ENCODE data around the gene ABHD5. TPM values are rescaled to one million over a fixed set of nuclear protein-coding genes. Genes with fewer than 3 reads are reported as not detected.

The ABHD5 gene
- total RNA-seq, 1 experiment from 2014 or later, result 9.9 TPM

- DNase-seq (ENCODE audit: low spot score), result no peak
- CTCF ChIA-PET, result no interaction called here
- H3K4me3 ChIP-seq (ENCODE audit: low read depth, low read length, poor library complexity, severe bottlenecking), result no peak overlapping the region
- intact Hi-C loops (cut with micrococcal nuclease; ENCODE audit: unreplicated experiment), result no loop called here
- no peak overlapping the region for H3K27ac ChIP-seq (ENCODE audit: low read depth, low read length, poor library complexity, severe bottlenecking)
- no peaks in the 10 kb centered on the region for H3K36me3 ChIP-seq (ENCODE audit: insufficient read depth, low read length, poor library complexity, severe bottlenecking)
- BruUV-seq (replicated peaks), result no TSS peak
- TF ChIP-seq CTCF (conservative IDR thresholded peaks at IDR 0.05; ENCODE audit: low read depth, low read length), result no peak
- TF ChIP-seq EZH2 (IDR thresholded peaks at IDR 0.05; ENCODE audit: borderline replicate concordance, low read depth, low read length, poor library complexity, severe bottlenecking), result no peak
- H3K9me3 ChIP-seq (ENCODE audit: low read depth, low read length, poor library complexity, severe bottlenecking), result no peaks in the 10 kb centered on the region
- H3K4me1 ChIP-seq (ENCODE audit: insufficient read depth, low read length, poor library complexity, severe bottlenecking), result peaks cover 20% of the 10 kb centered on the region
- no peaks in the 10 kb centered on the region for H3K27me3 ChIP-seq (replicated peaks; ENCODE audit: insufficient read depth, low read depth, low read length, poor library complexity)
- POLR2A ChIA-PET (ENCODE audit: low non-redundant PET), result no interaction called here
Measured at GRCh38 chr3:43695863-43696262, 5.1 kb downstream of the ABHD5 start.

GRCh38 chr3:43696441-43696840 lies 5.7 kb downstream of the ABHD5 start:
- H3K27ac ChIP-seq (ENCODE audit: low read depth, low read length, poor library complexity, severe bottlenecking), result no peak overlapping the region
- no peak for DNase-seq (ENCODE audit: low spot score)
- BruUV-seq (replicated peaks), result no TSS peak
- H3K27me3 ChIP-seq (replicated peaks; ENCODE audit: insufficient read depth, low read depth, low read length, poor library complexity), result no peaks in the 10 kb centered on the region
- no peak for TF ChIP-seq EZH2 (IDR thresholded peaks at IDR 0.05; ENCODE audit: borderline replicate concordance, low read depth, low read length, poor library complexity, severe bottlenecking)
- TF ChIP-seq CTCF (conservative IDR thresholded peaks at IDR 0.05; ENCODE audit: low read depth, low read length), result no peak
- peaks cover 20% of the 10 kb centered on the region for H3K4me1 ChIP-seq (ENCODE audit: insufficient read depth, low read length, poor library complexity, severe bottlenecking)
- ChIA-PET POLR2A (ENCODE audit: low non-redundant PET) (no interaction called here), CTCF (no interaction called here)
- intact Hi-C loops (cut with micrococcal nuclease; ENCODE audit: unreplicated experiment), result no loop called here
- no peaks in the 10 kb centered on the region for H3K36me3 ChIP-seq (ENCODE audit: insufficient read depth, low read length, poor library complexity, severe bottlenecking)
- H3K4me3 ChIP-seq (ENCODE audit: low read depth, low read length, poor library complexity, severe bottlenecking), result no peak overlapping the region
- H3K9me3 ChIP-seq (ENCODE audit: low read depth, low read length, poor library complexity, severe bottlenecking), result no peaks in the 10 kb centered on the region

- intact Hi-C loops (cut with micrococcal nuclease; ENCODE audit: unreplicated experiment), result no loop called here
- POLR2A ChIA-PET (ENCODE audit: low non-redundant PET), result no interaction called here
Measured at GRCh38 chr3:43696881-43697280, 6.1 kb downstream of the ABHD5 start.

More at GRCh38 chr3:43696881-43697280, 6.1 kb downstream of the ABHD5 start:
- TF ChIP-seq CTCF (conservative IDR thresholded peaks at IDR 0.05; ENCODE audit: low read depth, low read length) (no peak), EZH2 (IDR thresholded peaks at IDR 0.05; ENCODE audit: borderline replicate concordance, low read depth, low read length, poor library complexity, severe bottlenecking) (no peak)
- H3K4me3 ChIP-seq (ENCODE audit: low read depth, low read length, poor library complexity, severe bottlenecking), result no peak overlapping the region
- no TSS peak for BruUV-seq (replicated peaks)
- H3K4me1 ChIP-seq (ENCODE audit: insufficient read depth, low read length, poor library complexity, severe bottlenecking), result peaks cover 16% of the 10 kb centered on the region
- no peaks in the 10 kb centered on the region for H3K36me3 ChIP-seq (ENCODE audit: insufficient read depth, low read length, poor library complexity, severe bottlenecking)
- H3K27ac ChIP-seq (ENCODE audit: low read depth, low read length, poor library complexity, severe bottlenecking), result no peak overlapping the region
- CTCF ChIA-PET, result no interaction called here
- H3K27me3 ChIP-seq (replicated peaks; ENCODE audit: insufficient read depth, low read depth, low read length, poor library complexity), result no peaks in the 10 kb centered on the region
- DNase-seq (ENCODE audit: low spot score), result no peak
- no peaks in the 10 kb centered on the region for H3K9me3 ChIP-seq (ENCODE audit: low read depth, low read length, poor library complexity, severe bottlenecking)
